ENCODE data around the gene MYO5B.

DNA sequence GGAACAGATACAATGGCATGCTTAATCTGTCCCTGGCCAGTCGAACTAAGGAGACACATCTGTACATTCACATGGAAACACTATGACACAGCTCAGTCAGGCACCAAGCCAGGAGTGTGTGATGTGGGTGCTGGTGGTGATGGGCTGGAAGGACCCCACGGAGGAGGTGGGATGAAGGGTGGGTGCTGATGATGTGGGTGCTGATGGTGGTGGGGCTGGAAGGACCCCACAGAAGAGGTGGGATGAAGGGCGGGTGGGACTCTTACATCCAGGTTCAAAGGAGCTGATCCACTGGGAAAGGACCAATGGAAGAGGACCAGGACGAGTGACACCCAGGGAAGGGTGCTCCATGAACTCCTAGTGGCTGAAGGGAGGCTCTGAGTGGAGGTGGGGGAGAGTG, 346.8 kb downstream of the MYO5B start:
- TF ChIP-seq, protein P1, sequence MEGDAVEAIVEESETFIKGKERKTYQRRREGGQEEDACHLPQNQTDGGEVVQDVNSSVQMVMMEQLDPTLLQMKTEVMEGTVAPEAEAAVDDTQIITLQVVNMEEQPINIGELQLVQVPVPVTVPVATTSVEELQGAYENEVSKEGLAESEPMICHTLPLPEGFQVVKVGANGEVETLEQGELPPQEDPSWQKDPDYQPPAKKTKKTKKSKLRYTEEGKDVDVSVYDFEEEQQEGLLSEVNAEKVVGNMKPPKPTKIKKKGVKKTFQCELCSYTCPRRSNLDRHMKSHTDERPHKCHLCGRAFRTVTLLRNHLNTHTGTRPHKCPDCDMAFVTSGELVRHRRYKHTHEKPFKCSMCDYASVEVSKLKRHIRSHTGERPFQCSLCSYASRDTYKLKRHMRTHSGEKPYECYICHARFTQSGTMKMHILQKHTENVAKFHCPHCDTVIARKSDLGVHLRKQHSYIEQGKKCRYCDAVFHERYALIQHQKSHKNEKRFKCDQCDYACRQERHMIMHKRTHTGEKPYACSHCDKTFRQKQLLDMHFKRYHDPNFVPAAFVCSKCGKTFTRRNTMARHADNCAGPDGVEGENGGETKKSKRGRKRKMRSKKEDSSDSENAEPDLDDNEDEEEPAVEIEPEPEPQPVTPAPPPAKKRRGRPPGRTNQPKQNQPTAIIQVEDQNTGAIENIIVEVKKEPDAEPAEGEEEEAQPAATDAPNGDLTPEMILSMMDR (IDR thresholded peaks at IDR 0.05; ENCODE audit: poor library complexity) = no peak
- TF ChIP-seq EZH2 (IDR thresholded peaks at IDR 0.05; ENCODE audit: borderline replicate concordance) (no peak), EZH2phosphoT487 (IDR thresholded peaks at IDR 0.05; ENCODE audit: low read depth, severe bottlenecking, unreplicated experiment) (no peak)

All from hepatocyte (in vitro differentiated cells).